Esophagus mucosa (tissue), 1 donor: ENCODE data around the gene ZNF106. TPM values are rescaled to one million over a fixed set of nuclear protein-coding genes. Genes with fewer than 3 reads are reported as not detected.

ENCODE experiments used
- ATAC-seq: fragments of 200-7000 bp; cut with Tn5 transposase; one replicate; pipeline ENCODE4 v1.9.1; 2020
- total RNA-seq: library from RNA; stranded (reverse); gene quantifications from one replicate; pipeline ENCODE4 v1.2.4, GENCODE V29; 2023
- donor health status: DM: yes; HTN: yes; CAD: no.

ZNF106 gene
- total RNA-seq, 1 donor from 2014 or later, result 23.0 TPM

DNA sequence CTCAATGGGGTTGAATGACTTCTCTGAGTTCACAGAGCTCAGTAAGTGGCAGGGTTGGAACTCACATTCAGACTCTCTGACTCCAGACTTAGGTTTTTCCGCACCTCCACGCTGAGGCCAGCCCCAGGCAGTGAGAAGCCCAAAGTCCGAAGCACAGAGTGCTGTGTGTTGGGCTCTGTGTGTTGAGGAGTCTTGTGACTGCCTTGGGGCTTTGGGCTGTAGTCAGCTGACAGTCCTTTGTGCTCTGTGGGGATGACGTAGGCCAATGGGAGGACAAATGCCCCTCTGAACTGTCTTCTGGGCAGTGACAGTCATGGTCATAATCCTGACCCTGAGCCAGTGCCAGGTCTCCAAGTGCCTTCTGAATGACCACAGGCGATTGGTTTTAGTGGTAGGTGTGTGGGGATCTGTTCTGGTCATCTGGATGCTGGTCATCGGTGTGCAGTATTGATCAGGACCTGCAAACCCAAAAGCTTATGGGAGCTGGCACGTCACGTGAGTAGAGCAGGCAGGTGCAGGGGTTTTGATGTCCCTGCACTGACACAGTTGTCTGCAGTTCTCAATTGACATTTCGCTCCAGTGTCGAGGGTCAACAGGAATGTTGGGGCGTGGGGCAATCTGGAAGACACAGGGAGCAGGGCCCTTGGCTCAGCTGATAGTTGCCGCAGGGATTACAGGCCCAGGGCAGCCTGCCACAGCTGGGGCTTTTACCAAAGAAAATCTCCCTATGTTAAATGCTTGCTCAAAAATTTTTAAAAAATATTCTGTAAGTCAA lies 86.3 kb downstream of the ZNF106 start:
- no peak for ATAC-seq

DNA sequence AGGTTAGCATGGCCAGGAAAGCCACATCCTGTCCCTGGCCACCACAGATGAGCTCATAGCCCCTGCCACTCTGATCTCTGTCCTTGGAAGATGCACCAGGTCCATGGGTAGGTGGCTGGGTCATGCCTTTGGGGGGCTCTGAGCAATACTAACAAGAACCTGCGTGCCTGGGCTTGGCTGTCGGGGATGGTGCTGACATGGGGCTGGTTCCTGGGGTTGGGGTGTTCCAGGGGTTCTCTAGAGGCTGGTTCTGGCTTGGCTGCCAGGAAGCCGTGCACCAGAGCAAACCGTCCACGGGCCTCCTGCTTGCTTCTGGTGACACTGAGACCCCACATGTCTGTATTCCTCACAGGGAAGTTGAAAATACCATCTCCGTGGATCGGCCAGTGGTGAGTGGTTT lies 87.6 kb downstream of the ZNF106 start:
- ATAC-seq, result no peak

DNA sequence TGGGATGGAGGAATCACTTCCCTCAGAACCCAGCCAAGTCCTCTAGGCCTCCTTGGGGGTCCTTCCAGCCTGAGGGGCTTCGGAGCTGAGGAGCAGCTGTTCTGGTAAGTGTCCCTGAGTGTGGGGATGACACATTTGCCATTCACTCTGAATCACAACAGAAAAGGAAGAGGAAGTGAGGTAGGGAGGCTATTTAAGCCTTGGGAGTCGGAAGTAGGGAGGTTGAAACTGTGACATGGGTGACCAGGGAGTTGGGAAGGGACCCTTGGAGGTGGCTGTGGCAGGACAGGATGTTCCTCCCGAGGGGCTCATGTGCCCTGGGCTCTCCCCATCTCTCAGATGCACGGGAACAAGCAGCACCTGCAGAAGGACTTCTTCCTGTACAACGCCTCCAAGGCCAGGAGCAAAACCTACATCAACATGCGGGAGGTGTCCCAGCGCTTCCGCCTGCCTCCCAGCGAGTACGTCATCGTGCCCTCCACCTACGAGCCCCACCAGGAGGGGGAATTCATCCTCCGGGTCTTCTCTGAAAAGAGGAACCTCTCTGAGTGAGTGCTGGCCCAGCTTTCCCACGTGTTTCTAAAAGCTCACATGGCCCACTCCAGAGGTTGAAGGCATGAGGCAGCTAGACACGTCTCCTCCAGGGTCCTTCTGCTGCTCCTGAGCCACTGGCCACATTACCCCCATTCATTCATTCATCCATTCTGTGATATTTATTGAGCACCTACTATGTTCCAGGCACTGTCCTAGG lies 88.3 kb downstream of the ZNF106 start:
- no peak for ATAC-seq

DNA sequence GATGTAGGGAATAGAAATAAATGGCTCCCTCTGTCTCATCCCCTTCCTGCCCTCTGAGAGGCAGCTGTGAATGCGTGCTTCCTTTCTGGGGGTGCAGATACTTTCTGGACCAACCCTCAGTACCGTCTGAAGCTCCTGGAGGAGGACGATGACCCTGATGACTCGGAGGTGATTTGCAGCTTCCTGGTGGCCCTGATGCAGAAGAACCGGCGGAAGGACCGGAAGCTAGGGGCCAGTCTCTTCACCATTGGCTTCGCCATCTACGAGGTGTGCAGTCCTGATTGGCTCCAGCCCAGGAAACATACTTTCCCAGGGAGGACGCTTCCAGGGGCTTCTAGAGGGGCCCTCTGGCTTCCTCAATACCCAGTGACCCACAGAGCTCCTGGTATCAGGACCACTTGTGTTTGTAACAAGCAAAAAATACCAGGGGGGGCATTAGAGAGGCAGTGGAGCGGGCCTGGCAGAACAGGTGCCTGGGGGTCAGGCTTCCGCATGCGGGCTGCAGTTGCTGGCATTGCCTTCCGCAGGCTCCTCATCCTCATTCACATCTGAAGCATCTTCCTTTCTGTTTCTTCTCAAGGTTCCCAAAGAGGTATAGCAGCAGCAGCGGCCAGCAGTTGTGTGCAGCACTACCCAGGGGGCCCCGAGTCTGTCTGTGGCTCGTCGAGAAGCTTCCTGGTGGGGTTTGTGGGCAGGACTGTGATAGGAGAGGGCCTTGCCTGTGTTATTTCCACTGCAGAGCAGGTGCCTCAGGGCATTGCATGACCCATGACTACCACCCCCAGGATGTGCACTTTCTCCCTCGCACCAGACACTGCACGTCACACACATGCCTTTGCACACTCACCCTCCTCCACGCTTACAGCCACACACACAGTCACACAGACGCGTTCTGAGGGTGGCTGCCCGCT lies 89.1 kb downstream of the ZNF106 start:
- ATAC-seq, result no peak

DNA sequence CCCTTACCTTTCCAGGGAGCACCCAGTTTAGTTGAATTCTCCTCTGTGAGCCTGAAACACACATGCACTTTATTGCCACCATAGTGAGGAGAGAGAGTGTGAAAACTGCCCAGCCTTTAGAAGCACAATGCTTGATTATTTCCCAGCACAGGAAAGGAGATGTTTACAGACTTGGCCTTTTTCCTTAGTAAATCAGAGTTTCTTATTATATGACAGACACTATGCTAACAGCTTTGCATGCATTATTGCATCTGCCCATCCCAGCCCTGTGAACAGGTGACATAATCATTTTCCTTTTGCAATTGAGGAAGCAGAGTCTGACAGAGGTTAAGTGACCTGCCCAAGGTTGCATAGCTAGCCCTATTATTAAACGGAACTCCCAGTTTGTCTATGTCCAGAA lies 95.1 kb downstream of the ZNF106 start:
- ATAC-seq, result peak; percentile 46

DNA sequence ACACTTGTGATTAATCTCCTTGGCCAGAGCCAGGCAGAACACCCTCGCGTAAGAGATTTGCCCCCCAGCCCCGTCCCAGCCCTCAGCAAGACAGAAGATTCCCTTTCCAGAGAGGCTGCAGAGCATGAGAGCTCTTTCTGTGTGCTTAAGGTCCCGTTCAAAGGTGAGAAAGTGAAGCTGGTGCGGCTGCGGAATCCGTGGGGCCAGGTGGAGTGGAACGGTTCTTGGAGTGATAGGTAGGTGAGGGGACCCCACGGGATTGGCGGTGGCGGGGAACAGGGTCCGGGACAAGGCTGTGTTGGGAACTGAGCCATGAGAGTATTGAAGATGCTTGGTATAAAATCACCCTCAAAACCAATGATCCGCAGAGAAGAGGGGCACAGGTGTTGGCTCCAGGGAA lies 96.8 kb downstream of the ZNF106 start:
- no peak for ATAC-seq

DNA sequence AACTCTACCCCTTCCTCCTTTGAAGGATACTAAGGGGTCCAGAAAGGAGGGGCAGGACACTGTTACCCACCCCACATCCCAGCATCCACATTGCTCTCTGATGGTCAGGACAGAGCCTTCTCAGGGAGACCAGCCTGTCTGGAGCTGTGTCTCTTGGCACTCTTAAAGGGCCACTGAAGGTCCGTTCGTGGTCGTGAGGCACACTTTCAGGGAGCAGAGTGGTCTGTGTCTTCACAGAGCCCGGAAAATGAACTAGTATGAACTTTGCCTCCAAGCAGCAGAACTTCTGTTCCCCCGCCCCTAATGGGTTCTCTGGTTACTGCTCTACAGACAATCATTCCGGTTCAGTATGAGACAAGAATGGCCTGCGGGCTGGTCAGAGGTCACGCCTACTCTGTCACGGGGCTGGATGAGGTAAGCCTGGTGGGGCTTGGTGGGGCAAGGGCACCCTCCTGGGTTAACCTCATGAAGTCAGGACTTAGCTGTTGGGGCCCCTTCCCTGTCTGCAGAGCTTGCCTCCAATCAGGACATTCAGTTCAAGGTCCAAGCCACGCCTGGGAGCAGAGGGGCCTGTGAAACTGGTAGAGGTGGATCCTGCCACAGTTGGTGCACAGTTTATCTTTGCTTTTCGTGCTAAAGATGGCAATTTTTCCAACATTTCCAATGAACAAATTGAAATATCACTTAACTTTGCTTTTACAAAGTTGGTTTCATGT lies 98.5 kb downstream of the ZNF106 start:
- ATAC-seq, result no peak

DNA sequence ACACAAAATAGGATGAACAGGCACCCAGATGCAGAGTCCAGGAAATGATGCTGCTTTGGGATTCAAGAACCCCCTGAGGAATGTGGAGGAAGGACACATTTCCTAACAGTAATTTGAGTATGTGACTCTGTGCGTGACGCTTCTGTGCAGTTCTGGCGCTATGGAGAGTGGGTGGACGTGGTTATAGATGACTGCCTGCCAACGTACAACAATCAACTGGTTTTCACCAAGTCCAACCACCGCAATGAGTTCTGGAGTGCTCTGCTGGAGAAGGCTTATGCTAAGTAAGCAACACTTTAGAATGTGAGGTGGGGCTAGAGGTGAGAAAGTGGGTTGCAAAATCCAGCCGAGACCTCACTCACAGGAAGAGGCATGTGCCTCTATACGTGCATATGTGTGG lies 103.3 kb downstream of the ZNF106 start:
- no peak for ATAC-seq

DNA sequence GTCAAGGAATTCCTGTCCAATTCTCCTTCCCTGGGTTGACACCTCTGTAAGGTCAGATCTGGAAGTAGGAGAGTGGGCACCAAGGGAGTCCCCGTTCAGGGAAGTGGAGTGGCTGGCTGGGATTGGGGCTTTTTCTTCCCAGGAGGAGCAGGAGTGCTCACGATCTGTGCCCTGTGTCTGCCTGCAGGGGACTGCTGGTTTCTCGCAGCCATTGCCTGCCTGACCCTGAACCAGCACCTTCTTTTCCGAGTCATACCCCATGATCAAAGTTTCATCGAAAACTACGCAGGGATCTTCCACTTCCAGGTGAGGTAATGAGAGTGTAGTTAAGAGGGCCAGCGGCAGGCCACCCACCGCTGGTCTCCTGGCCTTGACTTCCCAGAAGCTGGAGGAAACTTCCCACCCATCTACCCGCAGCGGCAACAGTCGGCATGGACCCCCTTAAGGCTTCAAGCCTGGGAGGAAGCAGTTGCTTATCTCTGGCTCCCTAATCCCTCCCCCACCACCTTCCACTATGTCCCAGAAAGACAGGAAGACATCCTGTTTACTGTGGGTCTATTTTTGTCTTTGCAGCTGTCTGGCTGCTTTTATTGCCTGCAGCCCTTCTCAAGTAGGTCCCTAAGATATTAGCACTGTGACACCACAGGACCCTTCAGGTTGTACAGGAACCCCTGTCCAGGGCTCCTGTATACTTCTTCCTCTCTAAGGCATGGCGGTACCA lies 104.8 kb downstream of the ZNF106 start:
- no peak for ATAC-seq

DNA sequence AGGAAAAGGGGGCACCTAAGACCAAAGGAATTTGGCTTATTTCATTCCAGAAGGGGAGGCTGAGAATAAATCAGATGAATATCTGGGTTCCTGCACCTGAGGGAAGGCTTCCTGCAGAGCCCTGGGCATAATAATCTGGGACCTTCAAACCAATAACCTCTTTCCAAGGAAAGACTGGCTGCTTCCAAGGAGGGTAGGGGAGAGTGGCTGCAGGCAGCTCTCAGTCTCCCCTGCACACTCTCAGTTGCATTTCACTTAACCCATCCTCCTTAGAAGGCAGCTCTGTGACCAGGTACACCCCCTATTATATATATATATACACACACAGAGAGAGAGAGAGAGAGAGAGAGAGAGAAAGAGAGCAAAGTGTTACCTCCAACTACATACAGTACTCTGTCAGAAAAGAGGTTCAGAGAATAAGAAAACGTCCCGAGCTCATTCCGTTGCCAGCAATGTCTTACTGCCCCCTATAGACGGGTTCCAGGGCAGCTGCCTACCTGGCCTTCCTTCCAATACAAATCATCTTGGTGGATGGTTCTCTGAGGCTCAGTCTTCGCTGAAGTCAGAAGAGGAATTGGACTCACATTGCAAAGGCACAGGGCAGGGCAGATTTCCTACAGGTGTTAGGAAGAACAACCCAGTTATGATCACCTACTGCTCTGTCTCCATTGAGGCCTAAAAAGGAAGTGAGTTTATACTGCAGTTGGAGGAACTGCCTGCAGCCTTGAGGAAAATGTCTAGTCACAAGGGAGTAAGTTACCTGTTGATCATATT lies 105.5 kb downstream of the ZNF106 start:
- ATAC-seq, result peak; percentile 56

DNA sequence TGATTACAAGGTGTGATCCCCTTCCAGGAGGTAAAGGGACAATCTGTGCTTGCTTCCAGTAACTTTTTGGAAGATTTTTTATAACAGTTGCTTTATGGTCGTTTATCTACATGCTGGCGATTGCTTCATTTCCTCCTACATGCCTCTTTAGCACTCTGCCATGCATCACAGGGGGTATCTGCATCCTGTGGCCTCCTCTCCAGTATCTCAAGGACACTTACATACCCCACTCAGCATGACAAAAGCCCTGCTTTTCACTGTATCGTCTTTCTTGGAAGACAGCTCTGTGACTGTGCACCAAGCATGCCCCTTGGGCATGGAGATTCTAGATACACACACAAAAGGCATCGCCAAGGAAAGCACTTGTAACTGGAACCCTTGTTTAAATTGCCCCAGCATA lies 106.3 kb downstream of the ZNF106 start:
- ATAC-seq, result no peak

DNA sequence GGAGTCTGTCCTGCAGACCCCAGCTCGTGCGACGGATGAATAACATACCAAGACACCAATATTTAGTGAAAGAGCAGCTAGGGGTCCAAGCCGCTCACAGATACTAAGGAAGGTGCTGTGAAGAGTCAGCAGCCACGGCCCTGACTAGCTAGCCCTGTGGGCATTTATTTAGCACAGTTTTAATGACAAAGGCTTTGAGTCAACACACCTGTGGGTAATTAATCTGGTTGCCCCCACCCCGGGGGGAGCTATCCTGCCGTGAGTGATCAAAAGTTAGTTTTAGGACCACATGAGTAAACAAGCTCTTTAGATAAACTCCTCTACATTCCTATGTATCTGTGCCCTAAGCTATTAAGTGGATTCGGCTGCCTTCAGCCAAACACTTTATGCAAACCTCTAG lies 112.9 kb downstream of the ZNF106 start:
- ATAC-seq, result no peak

DNA sequence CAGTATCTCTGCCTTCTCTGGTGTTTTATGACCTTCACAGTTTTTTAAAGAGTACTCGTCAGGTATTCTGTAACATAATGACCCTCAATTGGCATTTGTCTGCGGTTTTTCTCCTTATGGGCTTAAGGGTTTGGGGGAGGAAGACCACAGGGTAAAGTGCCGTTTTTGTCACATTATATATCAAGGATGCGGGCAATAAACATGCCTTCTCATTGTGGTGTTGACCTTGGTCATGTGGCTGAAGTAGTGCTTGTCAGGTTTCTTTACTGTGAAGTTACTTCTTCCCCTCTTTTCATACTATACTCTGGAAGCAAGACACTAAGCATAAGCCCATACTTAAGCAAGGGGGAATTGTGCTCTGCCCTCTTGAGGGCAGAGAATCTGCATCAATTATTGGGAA lies 115.0 kb downstream of the ZNF106 start:
- ATAC-seq, result no peak

DNA sequence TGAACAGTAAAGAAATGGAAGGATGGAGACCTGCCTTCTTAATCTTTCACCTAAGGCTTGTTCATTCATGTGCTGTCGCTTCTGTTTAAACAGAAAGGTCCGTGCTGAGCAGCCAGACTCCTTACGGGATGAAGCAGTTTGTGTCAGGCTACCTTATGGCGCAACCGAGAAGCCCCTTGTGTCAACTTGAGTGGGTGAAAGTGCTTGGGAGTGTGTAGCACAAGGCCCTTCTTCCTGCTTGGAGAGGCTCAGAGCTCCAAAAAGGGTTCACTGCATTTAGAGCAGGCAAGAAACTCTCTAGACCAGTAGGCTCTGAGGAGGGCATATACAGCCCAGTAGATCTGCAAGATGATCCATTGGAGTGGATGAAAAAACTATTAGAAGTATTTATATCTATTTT lies 115.7 kb downstream of the ZNF106 start:
- no peak for ATAC-seq

DNA sequence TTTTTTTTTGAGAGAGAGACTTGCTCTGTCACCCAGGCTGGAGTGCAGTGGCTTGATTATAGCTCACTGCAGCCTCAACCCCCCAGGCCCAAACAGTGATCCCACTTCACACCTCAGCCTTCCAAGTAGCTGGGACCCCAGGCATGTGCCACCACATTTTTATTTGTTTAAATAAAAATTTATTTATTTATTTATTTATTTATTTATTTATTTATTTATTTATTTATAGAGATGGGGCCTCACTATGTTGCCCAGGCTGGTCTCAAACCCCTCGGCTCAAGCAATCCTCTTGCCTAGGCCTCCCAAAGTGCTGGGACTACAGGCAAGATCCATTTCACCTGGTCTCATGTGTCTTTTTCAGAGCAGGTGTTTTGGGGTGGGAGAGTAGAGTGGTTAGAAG lies 116.1 kb downstream of the ZNF106 start:
- no peak for ATAC-seq

DNA sequence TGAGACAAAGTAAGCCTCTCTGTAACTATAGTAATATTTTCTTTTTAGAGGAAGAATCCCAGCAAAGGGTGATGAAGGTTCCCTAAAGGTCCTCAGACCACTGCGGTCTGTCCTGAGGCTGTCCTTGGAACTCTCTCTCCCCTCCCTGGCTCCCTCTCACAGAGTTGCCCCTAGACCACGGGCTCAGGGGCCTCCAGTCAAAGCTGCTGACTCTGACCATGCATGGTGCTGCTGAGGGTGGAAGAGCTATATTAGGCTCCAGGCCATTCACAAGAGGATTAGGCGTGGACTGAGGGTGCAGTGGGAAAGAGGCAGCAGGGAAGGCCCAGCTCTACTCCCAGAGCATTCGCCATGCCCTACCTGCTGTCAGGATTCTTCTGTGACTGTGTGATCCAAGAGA lies 117.0 kb downstream of the ZNF106 start:
- ATAC-seq, result no peak

DNA sequence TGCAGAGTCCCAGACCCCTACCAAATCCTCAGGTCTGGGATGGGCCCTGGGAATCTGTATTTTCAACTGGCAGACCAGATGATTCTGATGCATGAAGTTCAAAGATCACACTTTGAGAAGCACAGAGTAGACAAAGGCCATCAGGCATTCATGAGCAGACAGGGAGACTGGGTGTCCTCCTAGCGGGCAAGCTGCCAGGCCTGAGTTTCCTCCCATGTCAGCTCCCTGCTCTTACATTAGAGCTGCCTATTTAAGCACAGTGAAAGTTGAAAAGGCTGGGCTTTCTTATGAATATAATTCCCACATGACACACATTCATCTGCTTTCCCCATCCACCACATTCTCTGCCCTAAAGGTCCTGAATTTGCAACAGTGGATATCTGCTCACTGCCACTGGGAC lies 117.7 kb downstream of the ZNF106 start:
- no peak for ATAC-seq

DNA sequence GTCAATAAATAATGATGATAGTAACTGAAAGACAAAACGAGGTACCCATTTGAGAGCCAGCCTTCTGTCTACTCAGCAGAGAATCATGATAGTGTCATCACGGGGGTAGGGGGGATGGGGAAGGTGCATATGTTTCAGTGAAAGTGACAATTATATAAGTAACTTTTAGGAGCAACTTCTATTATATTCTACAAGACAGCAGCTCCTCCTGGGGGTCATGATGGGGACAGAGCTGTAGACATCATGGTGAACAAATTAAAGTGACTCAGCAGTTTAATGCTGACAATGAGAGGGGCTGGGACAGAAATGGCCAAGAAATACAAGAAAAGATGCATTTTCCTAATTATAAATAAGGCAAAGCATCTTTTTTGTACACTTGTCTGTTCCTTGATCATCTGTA lies 119.8 kb downstream of the ZNF106 start:
- no peak for ATAC-seq

DNA sequence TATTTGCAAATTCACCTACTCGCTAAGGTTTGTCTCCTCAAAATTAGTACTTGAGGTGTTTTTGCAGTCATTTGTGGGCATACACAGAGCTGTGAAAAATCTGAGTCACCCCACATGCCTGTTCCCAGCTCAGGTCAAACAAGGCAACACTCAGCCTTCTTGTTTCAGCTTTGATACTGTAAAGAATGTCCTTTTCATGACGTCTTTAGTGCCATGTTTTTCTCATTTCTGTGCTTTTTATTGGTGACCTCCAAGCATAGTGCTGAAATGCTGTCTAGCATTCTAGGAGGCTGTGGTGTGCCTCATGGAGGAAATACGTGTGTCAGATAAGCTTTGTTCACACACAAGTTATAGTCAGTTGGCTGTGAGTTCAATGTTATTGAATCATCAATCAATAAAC lies 122.8 kb downstream of the ZNF106 start:
- no peak for ATAC-seq

DNA sequence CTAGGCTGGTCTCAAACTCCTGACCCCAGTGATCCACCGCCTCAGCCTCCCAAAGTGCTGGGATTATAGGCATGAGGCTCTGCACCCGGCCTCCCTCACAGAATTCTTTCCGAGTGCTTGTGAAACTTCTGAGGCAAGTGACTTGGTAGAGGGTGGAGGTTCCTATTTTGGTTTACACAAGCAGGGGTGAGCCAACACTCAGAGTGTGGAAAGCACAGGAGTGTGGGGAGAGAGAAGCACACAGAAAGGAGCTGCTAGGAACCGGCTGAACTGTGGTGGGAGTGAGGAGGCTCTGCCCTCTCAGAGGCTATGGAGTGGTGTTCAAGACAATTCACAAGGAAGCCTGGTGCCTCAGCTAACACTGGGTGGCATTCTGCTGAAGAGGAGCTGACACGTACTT lies 123.9 kb downstream of the ZNF106 start:
- no peak for ATAC-seq

DNA sequence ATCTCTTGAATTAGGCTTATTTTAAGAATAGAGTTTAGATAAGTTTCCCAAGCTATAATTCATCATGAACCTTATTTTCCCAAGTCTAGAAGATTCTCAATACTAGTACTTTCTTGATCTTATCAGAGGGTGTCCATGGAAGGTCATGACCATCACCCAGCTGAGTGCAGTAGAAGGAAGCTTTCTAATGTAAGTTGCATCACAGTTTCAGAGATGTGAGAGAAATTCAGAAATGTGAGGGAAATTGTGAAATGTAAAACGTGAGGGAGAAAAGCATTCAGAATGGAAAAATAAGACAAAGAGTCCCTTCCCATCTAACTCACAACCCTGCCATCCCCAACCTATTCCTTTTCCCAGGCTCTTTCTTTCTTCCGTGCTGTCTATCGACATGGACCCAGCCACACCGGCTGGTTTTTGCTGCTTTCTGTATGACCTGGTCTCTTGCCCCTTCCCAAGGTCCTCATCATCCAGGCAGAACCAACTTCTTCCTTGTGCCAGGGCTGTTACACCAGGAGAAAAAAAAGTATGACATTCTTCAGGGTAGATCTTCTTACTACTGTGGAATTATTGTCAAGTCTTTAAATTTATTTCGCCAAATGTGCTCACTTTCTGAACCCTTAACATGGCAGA lies 124.9 kb downstream of the ZNF106 start:
- ATAC-seq, result no peak
